Activated B cell treated with CpG ODN at 0.5 μM for 24 hours (primary cell): ENCODE measurements around the gene TMEM94. TPM values are rescaled to one million over a fixed set of nuclear protein-coding genes. Genes with fewer than 3 reads are reported as not detected.

ENCODE experiments used
- ATAC-seq: fragments of 200-7000 bp; cut with Tn5 transposase; one replicate; pipeline ENCODE4 v1.10.0; 2021; ENCODE audit warnings: low read depth, mild to moderate bottlenecking, moderate library complexity
- CTCF ChIA-PET: fragments of 350-600 bp; sonication (Branson Sonifier 250); formaldehyde crosslinking; loops from one replicate; lab custom pipeline; 2021; ENCODE audit warnings: antibody characterized with exemption; lab: Charles Lee
- POLR2A ChIA-PET: fragments of 350-600 bp; sonication (Branson Sonifier 250); formaldehyde crosslinking; loops from one replicate; lab custom pipeline; 2021; ENCODE audit warnings: antibody characterized with exemption; lab: Charles Lee
- DNase-seq: peaks from one replicate; pipeline ENCODE4 v3.0.0; 2022
- H3K27ac Mint-ChIP-seq: one replicate; pipeline ENCODE4 v1.8.0; 2020; ENCODE audit warnings: mixed read lengths
- H3K27me3 Mint-ChIP-seq: one replicate; pipeline ENCODE4 v1.8.0; 2021; ENCODE audit warnings: mixed read lengths
- H3K36me3 Mint-ChIP-seq: one replicate; pipeline ENCODE4 v1.8.0; 2021; ENCODE audit warnings: low read depth, mixed read lengths
- H3K4me1 Mint-ChIP-seq: one replicate; pipeline ENCODE4 v1.8.0; 2021; ENCODE audit warnings: mixed read lengths
- H3K4me3 Mint-ChIP-seq: one replicate; pipeline ENCODE4 v1.8.0; 2020; ENCODE audit warnings: mild to moderate bottlenecking, mixed read lengths
- H3K9me3 Mint-ChIP-seq: one replicate; pipeline ENCODE4 v1.8.0; 2020; ENCODE audit warnings: mixed read lengths
- CTCF ChIP-seq: fragments of 200-600 bp; IDR thresholded peaks from one replicate; pipeline ENCODE4 v1.8.0; 2022; ENCODE audit warnings: antibody characterized with exemption, mild to moderate bottlenecking
- intact Hi-C: fragments of 100-400 bp; cut with micrococcal nuclease; formaldehyde crosslinking; loops from one replicate; pipeline ENCODE4 v1.15.1; 2024
- total RNA-seq: library from RNA; stranded (reverse); gene quantifications from 2 replicates; pipeline ENCODE4 v1.2.3, GENCODE V29; 2022

The TMEM94 gene
- total RNA-seq, 1 donor from 2014 or later = 86.6 TPM

DNA sequence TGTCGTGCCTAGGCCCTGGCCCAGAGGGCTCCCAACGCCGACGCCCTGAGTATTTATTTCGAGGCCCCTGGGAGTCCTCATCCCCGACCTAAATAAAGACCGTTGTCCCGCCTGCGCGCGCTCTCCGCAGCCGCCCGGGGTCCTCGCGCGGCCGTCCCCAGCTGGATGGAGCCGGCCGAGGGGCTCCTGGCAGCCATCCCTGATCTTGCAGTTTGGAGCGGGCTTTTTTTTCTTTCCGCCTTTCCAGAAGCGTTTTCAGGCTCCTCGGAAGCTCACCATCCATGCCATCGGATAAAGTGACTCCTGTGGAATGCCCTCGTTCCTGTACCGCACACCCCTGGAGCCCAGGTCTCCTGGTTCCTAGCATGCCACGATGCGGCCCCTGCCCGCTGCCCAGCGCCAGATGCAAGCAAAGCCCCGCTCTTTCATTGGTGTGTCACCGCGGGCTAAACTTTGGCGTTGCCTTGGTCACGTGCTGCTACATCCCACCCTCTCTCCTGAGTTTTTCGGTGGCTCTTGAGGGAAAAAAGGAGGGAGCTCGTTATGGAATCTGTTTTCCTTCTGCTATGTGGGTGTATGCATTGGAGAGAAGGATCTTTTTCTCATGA, 716 bp downstream of the TMEM94 start:
- DNase-seq (peak; percentile 28), ATAC-seq (no peak)
- ChIA-PET CTCF (interaction anchor here (0.9 kb wide), 1 partner anchor 326 kb away, joined by 3 read pairs; the partner anchor contains the start of gene NT5C), POLR2A (interaction anchor here (0.5 to 2.5 kb wide), 15 partner anchors 9 to 486 kb away, joined by 3 to 18 read pairs (median 7); partner anchors contain the start of genes GGA3, MIF4GD, MRPS7 and SLC25A19)
- intact Hi-C loops = loop anchor here (2.0 kb wide), 3 partner anchors 52 to 68 kb away; partner anchors contain the start of genes GRB2, LLGL2 and TSEN54
- no peak for TF ChIP-seq CTCF
- Mint-ChIP-seq H3K27ac (peak overlapping the region; percentile 88), H3K27me3 (no peaks in the 10 kb centered on the region), H3K9me3 (no peaks in the 10 kb centered on the region), H3K4me1 (peaks cover 41% of the 10 kb centered on the region), H3K4me3 (peak overlapping the region; percentile 91), H3K36me3 (peaks cover 1% of the 10 kb centered on the region)

- no peak for DNase-seq
- ChIA-PET POLR2A (interaction anchor here (0.6 kb wide), 1 partner anchor 88 kb away, joined by 4 read pairs; no protein-coding TSS in a partner anchor), CTCF (interaction anchor here (1.0 kb wide), 1 partner anchor 47 kb away, joined by 3 read pairs; no protein-coding TSS in a partner anchor)
- no peak overlapping the region for H3K4me3 Mint-ChIP-seq
- no peak for ATAC-seq
- peaks cover 1% of the 10 kb centered on the region for H3K36me3 Mint-ChIP-seq
- no peak for TF ChIP-seq CTCF
- intact Hi-C loops = no loop called here
- H3K27ac Mint-ChIP-seq = no peak overlapping the region
- peaks cover 37% of the 10 kb centered on the region for H3K4me1 Mint-ChIP-seq
- no peaks in the 10 kb centered on the region for H3K27me3 Mint-ChIP-seq
- no peaks in the 10 kb centered on the region for H3K9me3 Mint-ChIP-seq
Measured at GRCh38 chr17:75459246-75459589, 2.8 kb downstream of the TMEM94 start.

- POLR2A ChIA-PET = interaction anchor here (0.5 to 0.6 kb wide), 2 partner anchors 88 to 124 kb away, joined by 3 to 4 read pairs; no protein-coding TSS in a partner anchor
- Mint-ChIP-seq H3K27me3 (no peaks in the 10 kb centered on the region), H3K36me3 (peaks cover 1% of the 10 kb centered on the region), H3K9me3 (no peaks in the 10 kb centered on the region), H3K4me3 (no peak overlapping the region), H3K27ac (peak overlapping the region; percentile 42), H3K4me1 (peaks cover 35% of the 10 kb centered on the region)
- CTCF ChIA-PET = interaction anchor here (1.0 kb wide), 1 partner anchor 47 kb away, joined by 3 read pairs; no protein-coding TSS in a partner anchor
- ATAC-seq (no peak), DNase-seq (no peak)
- intact Hi-C loops = no loop called here
- no peak for TF ChIP-seq CTCF
Measured at GRCh38 chr17:75459590-75460267, 3.3 kb downstream of the TMEM94 start.

GRCh38 chr17:75460295-75460694, 3.9 kb downstream of the TMEM94 start:
- DNase-seq = no peak
- H3K36me3 Mint-ChIP-seq = peaks cover 1% of the 10 kb centered on the region
- H3K27me3 Mint-ChIP-seq = no peaks in the 10 kb centered on the region
- H3K4me3 Mint-ChIP-seq = no peak overlapping the region
- H3K27ac Mint-ChIP-seq = no peak overlapping the region
- H3K4me1 Mint-ChIP-seq = peaks cover 35% of the 10 kb centered on the region
- intact Hi-C loops = no loop called here
- ChIA-PET CTCF (no interaction called here), POLR2A (interaction anchor here (0.5 kb wide), 1 partner anchor 123 kb away, joined by 3 read pairs; no protein-coding TSS in a partner anchor)
- no peaks in the 10 kb centered on the region for H3K9me3 Mint-ChIP-seq
- ATAC-seq = no peak
- no peak for TF ChIP-seq CTCF

DNA sequence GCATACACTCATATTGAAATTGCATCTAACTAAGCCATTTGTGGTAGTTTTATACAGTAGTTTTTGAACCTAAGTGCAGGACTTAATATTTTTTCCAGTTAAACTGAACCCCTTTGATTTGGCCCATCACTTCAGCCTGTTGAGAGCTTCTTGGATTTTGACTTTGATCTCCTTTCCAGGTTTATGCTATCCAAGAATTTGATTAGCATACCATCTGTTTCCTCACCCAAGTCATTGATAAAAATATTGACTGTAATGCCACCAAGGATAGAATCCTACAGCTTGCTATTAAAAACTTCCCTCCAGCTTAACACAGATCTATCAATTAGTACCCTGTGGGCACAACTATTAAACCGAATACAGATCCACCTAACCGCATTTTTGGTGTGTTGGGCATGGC, 7.2 kb downstream of the TMEM94 start:
- no peaks in the 10 kb centered on the region for H3K9me3 Mint-ChIP-seq
- TF ChIP-seq CTCF = no peak
- CTCF ChIA-PET = no interaction called here
- peaks cover 13% of the 10 kb centered on the region for H3K4me1 Mint-ChIP-seq
- intact Hi-C loops = no loop called here
- ATAC-seq (no peak), DNase-seq (no peak)
- H3K27ac Mint-ChIP-seq = no peak overlapping the region
- H3K27me3 Mint-ChIP-seq = no peaks in the 10 kb centered on the region
- H3K36me3 Mint-ChIP-seq = no peaks in the 10 kb centered on the region
- no peak overlapping the region for H3K4me3 Mint-ChIP-seq
- POLR2A ChIA-PET = no interaction called here
